CD8-positive, alpha-beta memory T cell (primary cell): Measurements from ENCODE around the gene RELN. TPM values are rescaled to one million over a fixed set of nuclear protein-coding genes. Genes with fewer than 3 reads are reported as not detected.

Source experiments
- CTCF ChIA-PET: fragments of 350-600 bp; sonication (Branson Sonifier 250); formaldehyde crosslinking; loops from one replicate; lab custom pipeline; 2021; ENCODE audit warnings: antibody characterized with exemption; lab: Charles Lee
- POLR2A ChIA-PET: fragments of 350-600 bp; sonication (Branson Sonifier 250); formaldehyde crosslinking; loops from one replicate; lab custom pipeline; 2021; ENCODE audit warnings: antibody characterized with exemption; lab: Charles Lee
- DNase-seq, 5 donors: peaks; one replicate each; pipeline versions ENCODE4 v3.0.0 to v3.0.0-alpha.2; 2020 to 2022; ENCODE audit warnings: mixed read lengths in 1 of 5
- H3K27ac ChIP-seq: one replicate; pipeline ENCODE4 v1.7.0; 2013; ENCODE audit warnings: low read depth, mild to moderate bottlenecking, low read length, moderate library complexity
- H3K27me3 ChIP-seq: 2 replicates; pipeline ENCODE4 v1.7.0; 2013; ENCODE audit warnings: low read length, mild to moderate bottlenecking; ENCODE audit not compliant: insufficient read depth, poor library complexity, severe bottlenecking
- H3K36me3 ChIP-seq: 2 replicates; pipeline ENCODE4 v1.7.0; 2013; ENCODE audit warnings: mild to moderate bottlenecking, low read length, moderate library complexity; ENCODE audit not compliant: insufficient read depth
- H3K4me1 ChIP-seq: 2 replicates; pipeline ENCODE4 v1.7.0; 2013; ENCODE audit warnings: mild to moderate bottlenecking, low read length, moderate library complexity; ENCODE audit not compliant: insufficient read depth
- H3K4me3 ChIP-seq: 2 replicates; pipeline ENCODE4 v1.7.0; 2013; ENCODE audit warnings: mild to moderate bottlenecking, low read length
- H3K9me3 ChIP-seq: 2 replicates; pipeline ENCODE4 v1.7.0; 2013; ENCODE audit warnings: mild to moderate bottlenecking, low read length
- H3K27ac Mint-ChIP-seq, 8 donors: one replicate each; pipeline ENCODE4 v1.8.0; 2020 to 2021; ENCODE audit warnings: mixed read lengths in 8 of 8, mild to moderate bottlenecking in 6 of 8, inconsistent platforms in 3 of 8, moderate library complexity in 3 of 8
- H3K27me3 Mint-ChIP-seq, 2 donors: one replicate each; pipeline ENCODE4 v1.8.0; 2020 to 2021; ENCODE audit warnings: mixed read lengths in 2 of 2, mild to moderate bottlenecking in 1 of 2, moderate library complexity in 1 of 2
- H3K36me3 Mint-ChIP-seq, 3 donors: one replicate each; pipeline ENCODE4 v1.8.0; 2020 to 2021; ENCODE audit warnings: mixed read lengths in 3 of 3, inconsistent platforms in 1 of 3, mild to moderate bottlenecking in 1 of 3
- H3K4me1 Mint-ChIP-seq, 3 donors: one replicate each; pipeline ENCODE4 v1.8.0; 2020 to 2021; ENCODE audit warnings: mixed read lengths in 3 of 3, inconsistent platforms in 1 of 3, mild to moderate bottlenecking in 1 of 3
- H3K4me3 Mint-ChIP-seq, 7 donors: one replicate each; pipeline ENCODE4 v1.8.0; 2020 to 2021; ENCODE audit warnings: mixed read lengths in 7 of 7, mild to moderate bottlenecking in 6 of 7, moderate library complexity in 4 of 7, inconsistent platforms in 2 of 7
- H3K9me3 Mint-ChIP-seq, 5 donors: one replicate each; pipeline ENCODE4 v1.8.0; 2020 to 2022; ENCODE audit warnings: mixed read lengths in 5 of 5, mild to moderate bottlenecking in 3 of 5, moderate library complexity in 2 of 5, inconsistent platforms in 1 of 5
- polyA plus RNA-seq: library from polyadenylated mRNA; unstranded; fragments of 300-500 nt; fragmentation: Illumina TruSeq; gene quantifications from one replicate; pipeline ENCODE4 v1.2.3, GENCODE V29; 2021
- total RNA-seq, 2 experiments: library from RNA; stranded (reverse); gene quantifications; one replicate each; pipeline ENCODE4 v1.2.3, GENCODE V29; 2021

RELN gene
- total and polyA plus RNA-seq, 3 experiments from 2014 or later = not detected

DNA sequence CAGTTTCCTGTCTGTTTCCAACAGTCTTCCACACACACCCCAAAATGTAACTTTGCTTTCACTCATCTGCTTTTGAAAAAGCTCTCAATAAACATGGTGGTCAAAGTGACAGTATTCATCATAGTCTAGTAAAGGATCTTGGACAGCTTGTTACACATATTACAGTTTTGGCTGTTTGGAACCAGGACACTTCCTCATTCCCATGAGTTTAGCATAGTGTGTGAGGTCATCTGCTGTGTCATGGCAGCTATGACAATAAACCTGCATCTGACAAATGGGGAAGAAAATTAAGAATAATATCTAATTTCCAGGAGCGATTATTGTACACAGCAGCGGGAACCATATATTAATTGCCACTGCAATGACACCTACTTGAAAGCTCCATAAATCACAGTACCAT, 359.1 kb downstream of the RELN start:
- no peak overlapping the region for H3K4me3 ChIP-seq
- H3K27ac ChIP-seq = no peak overlapping the region
- no peak for DNase-seq
- CTCF ChIA-PET = no interaction called here
- H3K36me3 ChIP-seq = no peaks in the 10 kb centered on the region
- H3K27me3 ChIP-seq = no peaks in the 10 kb centered on the region
- no peak overlapping the region for H3K27ac Mint-ChIP-seq
- H3K9me3 ChIP-seq = no peaks in the 10 kb centered on the region
- H3K4me1 Mint-ChIP-seq = no peaks in the 10 kb centered on the region
- peaks cover 2 to 8% of the 10 kb centered on the region in 2 donors for H3K27me3 Mint-ChIP-seq
- H3K4me1 ChIP-seq = no peaks in the 10 kb centered on the region
- no peaks in the 10 kb centered on the region for H3K9me3 Mint-ChIP-seq
- H3K36me3 Mint-ChIP-seq = no peaks in the 10 kb centered on the region
- POLR2A ChIA-PET = no interaction called here
- H3K4me3 Mint-ChIP-seq = no peak overlapping the region

DNA sequence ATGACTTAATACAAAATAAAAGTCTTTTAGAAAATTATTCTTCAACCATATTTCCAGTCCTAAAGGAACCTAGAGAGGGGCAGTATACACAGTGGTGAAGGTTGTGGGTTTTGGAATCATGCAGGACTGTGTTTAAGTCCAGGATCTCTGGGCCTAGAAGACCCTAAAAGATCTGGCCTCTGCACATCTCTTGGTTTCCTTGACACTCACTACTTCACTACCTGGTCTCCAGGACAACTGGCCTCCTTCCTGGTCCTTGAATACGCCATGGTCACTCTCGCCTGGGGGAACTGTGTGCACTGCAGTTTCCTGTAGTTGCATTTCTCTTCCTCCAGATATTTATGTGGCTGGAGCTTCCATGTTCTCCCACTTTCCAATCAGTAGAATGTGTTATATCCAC, 360.7 kb downstream of the RELN start:
- no peaks in the 10 kb centered on the region for H3K4me1 Mint-ChIP-seq
- H3K36me3 Mint-ChIP-seq = no peaks in the 10 kb centered on the region
- H3K27ac Mint-ChIP-seq = no peak overlapping the region
- CTCF ChIA-PET = no interaction called here
- Histone ChIP-seq H3K4me3 (no peak overlapping the region), H3K4me1 (no peaks in the 10 kb centered on the region), H3K36me3 (no peaks in the 10 kb centered on the region), H3K27me3 (no peaks in the 10 kb centered on the region), H3K9me3 (no peaks in the 10 kb centered on the region), H3K27ac (no peak overlapping the region)
- H3K9me3 Mint-ChIP-seq = no peaks in the 10 kb centered on the region
- DNase-seq = no peak
- H3K27me3 Mint-ChIP-seq = peaks cover 2 to 8% of the 10 kb centered on the region in 2 donors
- H3K4me3 Mint-ChIP-seq = no peak overlapping the region
- POLR2A ChIA-PET = no interaction called here

- H3K4me3 Mint-ChIP-seq = no peak overlapping the region
These were observed 362.7 kb downstream of the RELN start for GRCh38 chr7:103626776-103627175.

GRCh38 chr7:103622274-103622673, 367.2 kb downstream of the RELN start:
- no peak overlapping the region for H3K27ac ChIP-seq
- no peak overlapping the region for H3K4me3 ChIP-seq
- Mint-ChIP-seq H3K4me1 (no peaks in the 10 kb centered on the region), H3K9me3 (peaks cover 0 to 4% (median 0%) of the 10 kb centered on the region in 5 donors), H3K27ac (no peak overlapping the region), H3K36me3 (no peaks in the 10 kb centered on the region), H3K27me3 (peaks cover 2 to 11% of the 10 kb centered on the region in 2 donors), H3K4me3 (no peak overlapping the region)
- no peaks in the 10 kb centered on the region for H3K27me3 ChIP-seq
- H3K4me1 ChIP-seq = no peaks in the 10 kb centered on the region
- DNase-seq = no peak
- no peaks in the 10 kb centered on the region for H3K9me3 ChIP-seq
- ChIA-PET CTCF (no interaction called here), POLR2A (no interaction called here)
- H3K36me3 ChIP-seq = no peaks in the 10 kb centered on the region

More at GRCh38 chr7:103626776-103627175, 362.7 kb downstream of the RELN start:
- H3K27me3 ChIP-seq = no peaks in the 10 kb centered on the region
- H3K27me3 Mint-ChIP-seq = peaks cover 0 to 11% of the 10 kb centered on the region in 2 donors
- H3K27ac ChIP-seq = no peak overlapping the region
- peaks cover 0 to 2% (median 0%) of the 10 kb centered on the region in 5 donors for H3K9me3 Mint-ChIP-seq
- no peak overlapping the region for H3K4me3 ChIP-seq
- no peaks in the 10 kb centered on the region for H3K9me3 ChIP-seq
- no peak overlapping the region for H3K27ac Mint-ChIP-seq
- no peak for DNase-seq
- H3K4me1 ChIP-seq = no peaks in the 10 kb centered on the region
- ChIA-PET CTCF (no interaction called here), POLR2A (no interaction called here)
- H3K36me3 ChIP-seq = no peaks in the 10 kb centered on the region
- H3K36me3 Mint-ChIP-seq = no peaks in the 10 kb centered on the region
- H3K4me1 Mint-ChIP-seq = no peaks in the 10 kb centered on the region

DNA sequence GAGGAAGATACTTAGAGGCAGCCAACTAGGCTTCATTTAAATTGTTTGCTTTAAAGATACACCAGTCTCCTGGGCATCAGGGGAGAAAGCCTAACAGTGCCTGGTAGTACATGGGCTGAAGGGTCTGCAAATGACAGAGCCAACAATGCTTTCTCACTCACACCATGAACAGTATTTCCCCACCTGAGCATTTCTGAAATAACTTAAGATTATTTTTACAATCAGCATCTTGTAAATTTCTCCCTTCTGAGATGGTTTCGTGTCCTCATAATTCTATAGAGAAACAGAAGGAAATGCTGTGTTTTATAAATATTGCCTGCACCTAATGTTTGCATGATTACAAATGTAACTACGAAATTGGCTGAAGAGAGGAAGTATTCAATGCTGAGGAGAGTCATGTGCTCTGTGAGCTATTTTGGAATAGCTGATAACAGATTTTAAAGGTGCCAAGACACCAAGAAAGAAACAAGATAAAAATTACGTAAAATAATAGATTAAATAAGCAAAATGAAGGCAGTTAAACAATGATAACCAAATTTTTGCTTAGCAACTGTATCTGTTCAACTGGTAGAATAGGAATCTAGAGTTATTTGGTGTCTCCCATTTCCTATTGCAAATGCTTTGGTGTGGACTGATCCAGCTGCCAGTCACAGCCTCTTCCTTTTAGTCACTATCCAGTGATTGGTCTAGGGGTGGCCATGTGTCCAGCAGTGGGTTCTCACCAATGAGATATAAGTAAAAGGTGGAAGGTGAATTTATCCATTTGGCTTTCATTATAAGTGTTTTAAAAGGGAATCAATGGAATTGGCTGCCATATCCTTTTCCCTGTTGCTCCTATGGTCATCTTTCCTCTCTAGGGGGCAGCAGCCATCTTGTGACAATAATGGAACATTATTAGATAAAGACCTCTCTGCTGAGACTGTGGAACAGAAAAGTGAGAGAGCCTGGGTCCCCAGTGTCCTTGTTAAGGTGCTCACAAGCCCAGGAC, 375.5 kb downstream of the RELN start:
- H3K9me3 Mint-ChIP-seq = peaks cover 0 to 2% (median 0%) of the 10 kb centered on the region in 5 donors
- peaks cover 0 to 4% of the 10 kb centered on the region in 2 donors for H3K27me3 Mint-ChIP-seq
- no peaks in the 10 kb centered on the region for H3K4me1 ChIP-seq
- no peaks in the 10 kb centered on the region for H3K9me3 ChIP-seq
- H3K27ac ChIP-seq = no peak overlapping the region
- H3K36me3 Mint-ChIP-seq = no peaks in the 10 kb centered on the region
- no peak for DNase-seq
- no peaks in the 10 kb centered on the region for H3K27me3 ChIP-seq
- H3K36me3 ChIP-seq = no peaks in the 10 kb centered on the region
- no peak overlapping the region for H3K4me3 Mint-ChIP-seq
- no peak overlapping the region for H3K27ac Mint-ChIP-seq
- H3K4me3 ChIP-seq = no peak overlapping the region
- H3K4me1 Mint-ChIP-seq = no peaks in the 10 kb centered on the region
- CTCF ChIA-PET = no interaction called here
- POLR2A ChIA-PET = no interaction called here

- Histone ChIP-seq H3K4me1 (no peaks in the 10 kb centered on the region), H3K4me3 (no peak overlapping the region), H3K27ac (no peak overlapping the region), H3K9me3 (no peaks in the 10 kb centered on the region), H3K27me3 (no peaks in the 10 kb centered on the region), H3K36me3 (no peaks in the 10 kb centered on the region)
- ChIA-PET POLR2A (no interaction called here), CTCF (no interaction called here)
- H3K4me3 Mint-ChIP-seq = no peak overlapping the region
- no peak for DNase-seq
- no peaks in the 10 kb centered on the region for H3K9me3 Mint-ChIP-seq
- H3K27ac Mint-ChIP-seq = no peak overlapping the region
- no peaks in the 10 kb centered on the region for H3K36me3 Mint-ChIP-seq
- H3K27me3 Mint-ChIP-seq = peaks cover 1 to 4% of the 10 kb centered on the region in 2 donors
- H3K4me1 Mint-ChIP-seq = no peaks in the 10 kb centered on the region
These were observed 379.7 kb downstream of the RELN start for GRCh38 chr7:103609778-103610177.

DNA sequence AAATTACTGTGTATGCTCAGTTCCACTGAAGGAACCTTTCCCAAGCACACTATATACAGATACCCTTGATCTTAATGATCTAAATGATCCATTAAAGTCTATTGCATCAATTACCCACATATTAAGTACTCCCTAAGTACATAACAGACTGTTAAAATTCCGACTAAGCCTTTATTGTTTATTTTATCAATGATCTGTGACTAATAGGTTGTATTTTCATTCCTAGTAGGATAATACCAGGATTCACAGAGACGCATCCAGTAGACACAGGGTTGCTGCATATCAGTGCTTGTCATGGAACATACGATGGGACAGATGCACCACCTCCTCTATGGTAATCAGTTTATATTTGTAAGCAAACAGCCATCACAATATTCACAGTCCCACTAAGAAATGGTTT, 383.8 kb downstream of the RELN start:
- H3K27ac Mint-ChIP-seq = no peak overlapping the region
- POLR2A ChIA-PET = no interaction called here
- no peaks in the 10 kb centered on the region for H3K9me3 ChIP-seq

DNA sequence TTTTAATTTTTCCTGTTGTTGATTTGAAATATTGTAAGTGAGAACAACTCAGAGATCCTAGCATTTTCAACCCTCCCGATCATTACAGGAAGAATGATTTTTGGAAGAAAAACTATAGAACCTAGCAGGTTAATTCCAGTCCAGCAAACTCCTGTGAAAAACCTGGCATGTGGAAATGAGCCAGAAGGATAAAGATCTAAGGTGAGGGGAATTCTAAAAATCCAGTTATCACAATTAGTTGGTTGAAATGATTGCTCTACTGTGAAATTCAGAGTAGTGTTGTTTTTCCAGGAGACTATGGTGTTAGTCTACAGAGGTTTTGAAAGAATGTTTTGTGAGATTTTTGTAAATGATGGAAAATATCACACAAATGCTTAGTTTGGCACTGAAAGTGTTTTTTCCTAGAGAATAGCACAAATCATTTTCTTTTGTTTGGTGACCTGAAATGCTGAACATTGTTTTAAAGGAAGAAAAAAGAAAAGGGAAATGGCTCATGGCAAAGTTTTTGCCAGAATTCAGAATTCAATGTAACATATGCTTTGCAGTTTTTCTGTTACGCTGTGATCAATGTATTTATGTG, 391.0 kb downstream of the RELN start:
- H3K36me3 ChIP-seq = no peaks in the 10 kb centered on the region
- no peaks in the 10 kb centered on the region for H3K36me3 Mint-ChIP-seq
- H3K27me3 ChIP-seq = no peaks in the 10 kb centered on the region
- ChIA-PET CTCF (no interaction called here), POLR2A (no interaction called here)
- H3K4me1 Mint-ChIP-seq = no peaks in the 10 kb centered on the region
- H3K9me3 ChIP-seq = no peaks in the 10 kb centered on the region
- peaks cover 0 to 4% (median 0%) of the 10 kb centered on the region in 5 donors for H3K9me3 Mint-ChIP-seq
- no peak overlapping the region for H3K4me3 ChIP-seq
- no peak overlapping the region for H3K27ac Mint-ChIP-seq
- no peaks in the 10 kb centered on the region for H3K4me1 ChIP-seq
- peaks cover 6 to 34% of the 10 kb centered on the region in 2 donors for H3K27me3 Mint-ChIP-seq
- no peak overlapping the region for H3K4me3 Mint-ChIP-seq
- H3K27ac ChIP-seq = no peak overlapping the region
- DNase-seq = no peak

More for the DNA sequence above, 383.8 kb downstream of the RELN start:
- no peaks in the 10 kb centered on the region for H3K4me1 Mint-ChIP-seq
- Histone ChIP-seq H3K27ac (no peak overlapping the region), H3K27me3 (no peaks in the 10 kb centered on the region), H3K4me3 (no peak overlapping the region), H3K4me1 (no peaks in the 10 kb centered on the region), H3K36me3 (no peaks in the 10 kb centered on the region)
- H3K27me3 Mint-ChIP-seq = peaks cover 8 to 13% of the 10 kb centered on the region in 2 donors
- H3K36me3 Mint-ChIP-seq = no peaks in the 10 kb centered on the region
- CTCF ChIA-PET = no interaction called here
- no peak overlapping the region for H3K4me3 Mint-ChIP-seq
- H3K9me3 Mint-ChIP-seq = peaks cover 0 to 4% (median 0%) of the 10 kb centered on the region in 5 donors
- no peak for DNase-seq
